Fibroblast of villous mesenchyme (primary cell): ENCODE measurements around the gene WNT9B. TPM values are rescaled to one million over a fixed set of nuclear protein-coding genes. Genes with fewer than 3 reads are reported as not detected.

Experiments
- DNase-seq: peaks from one replicate; pipeline ENCODE4 v3.0.0-alpha.2; 2010; ENCODE audit warnings: low read depth
- H3K4me3 ChIP-seq: 2 replicates; pipeline ENCODE4 v1.5.1; 2011; ENCODE audit warnings: low read depth, mild to moderate bottlenecking, low read length
- CTCF ChIP-seq: IDR thresholded peaks from 2 replicates; pipeline ENCODE4 v1.5.1; 2012; ENCODE audit warnings: low read depth, mild to moderate bottlenecking, low read length; ENCODE audit not compliant: insufficient read depth
- total RNA-seq: library from RNA; depleted of rRNA; stranded (reverse); fragments of >200 nt; gene quantifications from 2 replicates; pipeline ENCODE4 v1.2.3, GENCODE V29; 2012

The WNT9B gene
- total RNA-seq, 1 donor, result not detected

DNA sequence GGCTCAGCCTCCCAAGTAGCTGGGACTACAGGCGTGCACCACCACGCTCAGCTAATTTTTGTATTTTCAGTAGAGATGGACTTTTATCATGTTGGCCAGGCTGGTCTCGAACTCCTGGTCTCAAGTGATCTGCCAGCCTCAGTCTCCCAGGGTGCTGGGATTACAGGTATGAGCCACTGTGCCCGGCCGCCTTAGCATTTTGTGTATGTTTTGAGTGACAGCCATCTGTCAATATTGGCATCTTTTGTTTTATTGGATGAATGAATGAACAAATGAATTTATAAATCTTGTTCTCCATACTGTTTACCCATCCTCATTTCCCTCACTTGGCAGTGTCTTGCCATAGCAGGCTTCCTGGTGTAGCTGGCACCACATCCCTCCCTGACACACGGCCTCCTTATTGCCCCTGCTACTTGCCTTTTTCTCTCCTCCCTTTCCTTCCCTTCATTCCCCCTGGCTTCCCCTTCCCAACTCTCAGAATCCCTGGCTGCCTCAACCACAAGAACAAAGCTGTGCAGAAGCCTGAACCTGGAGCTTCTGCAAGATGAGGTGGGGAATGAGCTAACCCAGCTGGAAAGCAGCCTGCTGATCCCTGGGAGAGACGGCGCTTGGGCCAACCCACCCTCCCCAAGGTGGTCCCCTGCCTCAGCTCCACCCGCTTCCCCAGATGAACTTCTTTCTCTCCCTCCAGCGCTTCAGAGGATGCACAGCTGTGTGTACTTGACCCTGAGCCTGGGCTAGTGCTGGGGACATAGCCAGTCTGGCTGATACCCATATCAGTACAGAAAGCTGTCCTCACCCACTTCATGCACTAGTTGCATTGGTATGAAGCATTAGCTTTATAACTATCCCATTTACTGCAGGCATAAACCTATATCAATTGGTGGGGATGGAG lies 34.3 kb downstream of the WNT9B start:
- DNase-seq, result no peak
- H3K4me3 ChIP-seq, result no peak overlapping the region
- no peak for TF ChIP-seq CTCF

DNA sequence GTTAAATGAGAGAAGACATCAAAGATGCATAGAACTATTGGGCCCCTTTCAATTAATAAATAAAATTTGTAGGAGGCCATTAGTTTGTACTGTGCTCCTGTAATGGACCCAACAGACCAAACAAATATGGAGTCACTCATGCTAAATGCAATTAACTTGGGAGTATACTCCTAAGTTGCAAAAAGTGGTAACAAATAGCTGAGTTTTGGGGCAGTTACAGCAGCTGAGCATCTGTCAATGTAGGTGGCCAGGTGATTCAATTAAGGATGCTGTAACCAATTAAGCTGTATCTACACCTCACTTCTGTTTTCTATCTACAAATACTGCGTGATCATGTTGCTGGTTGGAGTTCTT lies 34.9 kb downstream of the WNT9B start:
- TF ChIP-seq CTCF, result no peak
- no peak for DNase-seq
- no peak overlapping the region for H3K4me3 ChIP-seq

DNA sequence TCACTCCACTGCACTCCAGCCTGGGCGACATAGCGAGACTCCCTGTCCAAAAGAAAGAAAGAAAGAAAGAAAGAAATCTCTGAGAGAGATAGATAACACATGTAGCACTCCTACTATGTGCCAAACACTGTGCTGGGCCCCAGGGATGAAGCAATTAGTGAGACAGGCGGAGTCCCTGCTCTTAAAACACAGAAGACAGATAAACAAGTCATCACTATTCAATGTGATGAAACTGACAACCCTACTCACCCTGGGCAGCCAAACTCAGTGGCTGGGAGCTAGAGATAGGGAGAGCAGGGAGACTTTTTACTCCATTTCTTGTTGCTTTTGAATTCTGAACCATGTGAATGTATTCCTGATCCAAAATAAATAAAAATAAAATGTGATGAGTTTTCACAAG lies 36.3 kb downstream of the WNT9B start:
- no peak overlapping the region for H3K4me3 ChIP-seq
- no peak for DNase-seq
- no peak for TF ChIP-seq CTCF

GRCh38 chr17:46888727-46889126 lies 37.3 kb downstream of the WNT9B start:
- no peak overlapping the region for H3K4me3 ChIP-seq
- DNase-seq, result no peak
- TF ChIP-seq CTCF, result no peak

- TF ChIP-seq CTCF, result no peak
- DNase-seq, result no peak
- H3K4me3 ChIP-seq, result no peak overlapping the region
Observed at GRCh38 chr17:46889519-46889918, 38.1 kb downstream of the WNT9B start.

GRCh38 chr17:46889992-46890564 lies 38.7 kb downstream of the WNT9B start:
- no peak for DNase-seq
- TF ChIP-seq CTCF, result no peak
- H3K4me3 ChIP-seq, result no peak overlapping the region

DNA sequence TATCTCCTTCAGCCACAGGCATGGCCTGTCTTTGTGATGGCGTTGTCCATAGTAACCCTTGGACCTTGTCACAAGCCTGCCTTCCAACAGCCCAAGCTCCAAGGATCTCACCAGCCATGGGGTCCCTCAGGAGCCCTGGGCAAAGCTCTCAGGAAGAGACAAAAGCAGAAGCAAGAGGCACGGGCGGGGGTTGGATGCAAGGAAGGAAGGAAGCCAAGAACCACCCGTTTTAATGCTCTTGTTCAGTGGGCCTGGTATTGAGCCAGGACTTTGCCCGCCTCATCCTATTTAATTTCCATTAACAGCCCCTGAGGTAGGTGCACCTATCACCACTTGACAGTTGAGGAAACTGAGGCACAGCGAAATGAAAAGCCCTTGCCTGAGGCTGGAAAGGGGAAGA lies 39.3 kb downstream of the WNT9B start:
- no peak for DNase-seq
- H3K4me3 ChIP-seq, result no peak overlapping the region
- TF ChIP-seq CTCF, result no peak
